Epithelial cell of esophagus (primary cell): Measurements from ENCODE around the gene MAPK4.
"Not testable (repeated sequence)": the region's sequence is repeated elsewhere in the genome, so short reads cannot be mapped to it uniquely, and the experiment has no call there.

Experiments
- DNase-seq: peaks from one replicate; pipeline ENCODE4 v3.0.0; 2010; ENCODE audit warnings: low read depth
- H3K4me3 ChIP-seq: 2 replicates; pipeline ENCODE4 v1.5.1; 2011; ENCODE audit warnings: mild to moderate bottlenecking, low read length, control low read depth
- CTCF ChIP-seq: IDR thresholded peaks from 2 replicates; pipeline ENCODE4 v1.5.1; 2011; ENCODE audit warnings: low read depth, mild to moderate bottlenecking, low read length, control low read depth, inconsistent platforms; ENCODE audit not compliant: insufficient read depth; ENCODE audit errors: missing control alignments

The MAPK4 gene

GRCh38 chr18:50559752-50560680 lies at the start of gene MAPK4:
TSS of gene MAPK4 (plus strand) at chr18:50560087. CDS start at chr18:50663959, 103,872 bp downstream.
- TF ChIP-seq CTCF: no peak
- DNase-seq: peak; percentile 51
- peak within 1 kb of the TSS; percentile 41 for H3K4me3 ChIP-seq

GRCh38 chr18:50517277-50517676 lies 42.6 kb upstream of the MAPK4 start:
- H3K4me3 ChIP-seq, DNase-seq: not testable (repeated sequence)

- no peak overlapping the region for H3K4me3 ChIP-seq
- DNase-seq: peak; percentile 76
- TF ChIP-seq CTCF: no peak
These were observed 40.9 kb upstream of the MAPK4 start for GRCh38 chr18:50518787-50519546.

GRCh38 chr18:50523165-50523564 lies 36.7 kb upstream of the MAPK4 start:
- DNase-seq: no peak
- H3K4me3 ChIP-seq: no peak overlapping the region
- no peak for TF ChIP-seq CTCF

GRCh38 chr18:50527636-50528307 lies 32.1 kb upstream of the MAPK4 start:
- DNase-seq: no peak
- no peak overlapping the region for H3K4me3 ChIP-seq
- no peak for TF ChIP-seq CTCF

GRCh38 chr18:50528806-50529205 lies 31.1 kb upstream of the MAPK4 start:
- DNase-seq: no peak
- H3K4me3 ChIP-seq: no peak overlapping the region
- TF ChIP-seq CTCF: no peak

- DNase-seq, H3K4me3 ChIP-seq: not testable (repeated sequence)
These were observed 26.1 kb upstream of the MAPK4 start for GRCh38 chr18:50533822-50534221.

- DNase-seq: peak; percentile 34
These were observed 15.4 kb upstream of the MAPK4 start for GRCh38 chr18:50544476-50544875.

More at GRCh38 chr18:50544476-50544875, 15.4 kb upstream of the MAPK4 start:
- H3K4me3 ChIP-seq: not testable (repeated sequence)
